Trophoblast cell (in vitro differentiated cells and primary cell): ENCODE results near the gene RSKR.

Experiments
- DNase-seq, 2 donors: peaks; one replicate each; pipeline ENCODE4 v3.0.0-alpha.2; 2016
- H2AFZ ChIP-seq: 2 replicates; pipeline ENCODE4 v1.6.1; 2013; ENCODE audit warnings: low read length, moderate library complexity, mild to moderate bottlenecking; ENCODE audit not compliant: insufficient read depth, poor library complexity
- H2AK5ac ChIP-seq: 2 replicates; pipeline ENCODE4 v1.6.1; 2013; ENCODE audit warnings: mild to moderate bottlenecking, low read length
- H2BK120ac ChIP-seq: 2 replicates; pipeline ENCODE4 v1.6.1; 2013; ENCODE audit warnings: low read length, mild to moderate bottlenecking, moderate library complexity; ENCODE audit not compliant: insufficient read depth, poor library complexity
- H2BK12ac ChIP-seq: 2 replicates; pipeline ENCODE4 v1.6.1; 2013; ENCODE audit warnings: mild to moderate bottlenecking, low read length, moderate library complexity
- H2BK5ac ChIP-seq: 2 replicates; pipeline ENCODE4 v1.6.1; 2013; ENCODE audit warnings: low read length, low read depth, moderate library complexity, mild to moderate bottlenecking; ENCODE audit not compliant: poor library complexity
- H3K14ac ChIP-seq: 2 replicates; pipeline ENCODE4 v1.6.1; 2013; ENCODE audit warnings: mild to moderate bottlenecking, low read length
- H3K18ac ChIP-seq: 2 replicates; pipeline ENCODE4 v1.6.1; 2013; ENCODE audit warnings: mild to moderate bottlenecking, low read length
- H3K23ac ChIP-seq: 2 replicates; pipeline ENCODE4 v1.6.1; 2013; ENCODE audit warnings: low read length
- H3K27ac ChIP-seq: 2 replicates; pipeline ENCODE4 v1.5.1; 2013; ENCODE audit warnings: low read depth, mild to moderate bottlenecking, inconsistent platforms, low read length, moderate library complexity
- H3K27me3 ChIP-seq: 2 replicates; pipeline ENCODE4 v1.6.1; 2013; ENCODE audit warnings: inconsistent platforms, mild to moderate bottlenecking, low read length, moderate library complexity; ENCODE audit not compliant: insufficient read depth
- H3K36me3 ChIP-seq, 2 experiments: 1 replicate in 1 of 2; 2 replicates in 1 of 2; pipeline ENCODE4 v1.6.1; 2013; ENCODE audit warnings: low read length in 2 of 2, mild to moderate bottlenecking in 2 of 2, moderate library complexity in 1 of 2; ENCODE audit not compliant: insufficient read depth in 2 of 2, control insufficient read depth in 1 of 2
- H3K4ac ChIP-seq: 2 replicates; pipeline ENCODE4 v1.6.1; 2013; ENCODE audit warnings: low read depth, mild to moderate bottlenecking, low read length, moderate library complexity
- H3K4me1 ChIP-seq, 2 experiments: 1 replicate in 1 of 2; 2 replicates in 1 of 2; pipeline ENCODE4 v1.6.1; 2013; ENCODE audit warnings: low read length in 2 of 2, mild to moderate bottlenecking in 2 of 2, moderate library complexity in 1 of 2; ENCODE audit not compliant: insufficient read depth in 2 of 2, control insufficient read depth in 1 of 2
- H3K4me2 ChIP-seq: 2 replicates; pipeline ENCODE4 v1.6.1; 2013; ENCODE audit warnings: inconsistent platforms, mild to moderate bottlenecking, low read length, moderate library complexity
- H3K4me3 ChIP-seq: 2 replicates; pipeline ENCODE4 v1.5.1; 2013; ENCODE audit warnings: mild to moderate bottlenecking, low read depth, low read length, inconsistent platforms
- H3K79me1 ChIP-seq: one replicate; pipeline ENCODE4 v1.6.1; 2013; ENCODE audit warnings: low read length
- H3K79me2 ChIP-seq: 2 replicates; pipeline ENCODE4 v1.6.1; 2013; ENCODE audit warnings: low read length, mild to moderate bottlenecking; ENCODE audit not compliant: control insufficient read depth, insufficient read depth, poor library complexity
- H3K9ac ChIP-seq: 2 replicates; pipeline ENCODE4 v1.6.1; 2013; ENCODE audit warnings: mild to moderate bottlenecking, low read length
- H3K9me3 ChIP-seq: 2 replicates; pipeline ENCODE4 v1.6.1; 2013; ENCODE audit warnings: low read depth, mild to moderate bottlenecking, control low read depth, inconsistent platforms, low read length; ENCODE audit not compliant: insufficient read depth
- H4K12ac ChIP-seq: 2 replicates; pipeline ENCODE4 v1.6.1; 2013; ENCODE audit warnings: low read depth, mild to moderate bottlenecking, low read length, moderate library complexity
- H4K8ac ChIP-seq: 2 replicates; pipeline ENCODE4 v1.6.1; 2013; ENCODE audit warnings: low read depth, mild to moderate bottlenecking, low read length, moderate library complexity
- H4K91ac ChIP-seq: one replicate; pipeline ENCODE4 v1.6.1; 2013; ENCODE audit warnings: low read depth, mild to moderate bottlenecking, low read length, moderate library complexity
- WGBS: extraction: QIAGEN DNeasy Blood & Tissue Kit; methylation state at CpG from one replicate; pipeline ENCODE4 v1.1.7; 2013; ENCODE audit warnings: missing lambda C conversion rate; ENCODE audit not compliant: insufficient read length, insufficient coverage; ENCODE audit errors: extremely low coverage; 5-methylcytosine and 5-hydroxymethylcytosine counted together

RSKR gene

GRCh38 chr17:28634206-28634865 lies 20.4 kb upstream of the RSKR start:
- H2BK12ac ChIP-seq: no peak overlapping the region
- peaks cover 53 to 80% of the 10 kb centered on the region in 2 experiments for H3K36me3 ChIP-seq
- no peak overlapping the region for H4K8ac ChIP-seq
- no peak overlapping the region for H3K4me3 ChIP-seq
- no peak overlapping the region for H2BK5ac ChIP-seq
- H3K27me3 ChIP-seq: no peaks in the 10 kb centered on the region
- peak overlapping the region; percentile 15 for H3K18ac ChIP-seq
- H3K4me1 ChIP-seq: no peaks in the 10 kb centered on the region
- DNase-seq: peak; percentile 67 to 90
- H3K9ac ChIP-seq: no peak overlapping the region
- no peak overlapping the region for H3K4me2 ChIP-seq
- H2AFZ ChIP-seq: no peak overlapping the region
- no CpG with 5 or more reads among the region's 14 CpGs for WGBS
- H3K23ac ChIP-seq: no peak overlapping the region
- H4K12ac ChIP-seq: no peak overlapping the region
- H3K9me3 ChIP-seq: no peaks in the 10 kb centered on the region
- H2BK120ac ChIP-seq: no peak overlapping the region
- no peaks in the 10 kb centered on the region for H3K79me2 ChIP-seq
- H3K14ac ChIP-seq: no peak overlapping the region
- H3K79me1 ChIP-seq: no peaks in the 10 kb centered on the region
- no peak overlapping the region for H3K27ac ChIP-seq
- H3K4ac ChIP-seq: no peak overlapping the region
- H2AK5ac ChIP-seq: no peak overlapping the region
- H4K91ac ChIP-seq: no peak overlapping the region

GRCh38 chr17:28626818-28627217 lies 12.8 kb upstream of the RSKR start:
- H3K79me2 ChIP-seq: no peaks in the 10 kb centered on the region
- H3K14ac ChIP-seq: no peak overlapping the region
- H3K4me3 ChIP-seq: no peak overlapping the region
- H2BK12ac ChIP-seq: no peak overlapping the region
- H4K8ac ChIP-seq: no peak overlapping the region
- H3K9me3 ChIP-seq: no peaks in the 10 kb centered on the region
- no peak overlapping the region for H3K4ac ChIP-seq
- no peak overlapping the region for H3K18ac ChIP-seq
- H3K79me1 ChIP-seq: no peaks in the 10 kb centered on the region
- no peak overlapping the region for H2BK120ac ChIP-seq
- WGBS: no CpG with 5 or more reads among the region's 4 CpGs
- no peak for DNase-seq
- no peak overlapping the region for H3K9ac ChIP-seq
- no peak overlapping the region for H2BK5ac ChIP-seq
- H3K27me3 ChIP-seq: no peaks in the 10 kb centered on the region
- no peak overlapping the region for H4K12ac ChIP-seq
- no peak overlapping the region for H3K27ac ChIP-seq
- no peaks in the 10 kb centered on the region for H3K4me1 ChIP-seq
- no peak overlapping the region for H3K23ac ChIP-seq
- peaks cover 26 to 56% of the 10 kb centered on the region in 2 experiments for H3K36me3 ChIP-seq
- no peak overlapping the region for H4K91ac ChIP-seq
- no peak overlapping the region for H3K4me2 ChIP-seq
- no peak overlapping the region for H2AK5ac ChIP-seq
- H2AFZ ChIP-seq: no peak overlapping the region

DNA sequence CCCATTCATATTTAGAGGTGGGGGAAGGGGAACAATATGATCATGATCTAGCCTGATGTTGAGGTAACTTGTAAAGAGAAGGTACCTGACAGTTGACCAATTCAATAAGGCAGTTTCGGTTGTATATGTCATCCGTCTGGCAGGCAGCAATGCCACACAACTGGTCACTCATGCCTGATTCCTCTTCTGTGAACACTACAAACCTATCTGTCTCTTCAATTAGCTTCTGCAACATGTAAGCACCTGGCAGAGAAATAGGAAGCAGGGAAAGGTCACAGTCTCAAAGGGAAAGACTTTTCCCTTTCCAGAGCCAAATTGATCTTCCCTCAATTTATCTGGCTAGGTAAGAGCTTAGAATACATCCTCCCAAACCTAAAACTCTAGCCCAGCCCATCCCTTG lies 10.2 kb upstream of the RSKR start:
- Histone ChIP-seq H3K9ac (no peak overlapping the region), H2AFZ (no peak overlapping the region), H4K12ac (no peak overlapping the region), H3K23ac (no peak overlapping the region), H3K79me1 (no peaks in the 10 kb centered on the region), H2BK12ac (no peak overlapping the region), H3K14ac (no peak overlapping the region), H4K8ac (no peak overlapping the region), H3K4ac (no peak overlapping the region), H2BK5ac (no peak overlapping the region), H3K4me1 (no peaks in the 10 kb centered on the region), H3K79me2 (no peaks in the 10 kb centered on the region), H4K91ac (no peak overlapping the region), H3K27ac (no peak overlapping the region), H3K36me3 (peaks cover 25 to 63% of the 10 kb centered on the region in 2 experiments), H2BK120ac (no peak overlapping the region), H2AK5ac (no peak overlapping the region), H3K9me3 (no peaks in the 10 kb centered on the region), H3K4me2 (no peak overlapping the region), H3K27me3 (no peaks in the 10 kb centered on the region), H3K4me3 (no peak overlapping the region), H3K18ac (no peak overlapping the region)
- WGBS: no CpG with 5 or more reads among the region's 2 CpGs
- no peak for DNase-seq

GRCh38 chr17:28623696-28624095 lies 9.7 kb upstream of the RSKR start:
- no peak overlapping the region for H3K18ac ChIP-seq
- H3K36me3 ChIP-seq: peaks cover 27 to 66% of the 10 kb centered on the region in 2 experiments

More at GRCh38 chr17:28623696-28624095, 9.7 kb upstream of the RSKR start:
- Histone ChIP-seq H3K4ac (no peak overlapping the region), H3K14ac (no peak overlapping the region), H3K4me1 (no peaks in the 10 kb centered on the region), H3K27me3 (no peaks in the 10 kb centered on the region), H2BK12ac (no peak overlapping the region), H3K27ac (no peak overlapping the region), H4K91ac (no peak overlapping the region), H2AFZ (no peak overlapping the region), H2BK5ac (no peak overlapping the region), H4K8ac (no peak overlapping the region), H3K79me1 (no peaks in the 10 kb centered on the region), H2BK120ac (no peak overlapping the region), H3K23ac (no peak overlapping the region), H2AK5ac (no peak overlapping the region), H3K4me2 (no peak overlapping the region), H3K4me3 (no peak overlapping the region), H3K9me3 (no peaks in the 10 kb centered on the region), H4K12ac (no peak overlapping the region), H3K79me2 (no peaks in the 10 kb centered on the region), H3K9ac (no peak overlapping the region)
- WGBS: no CpG with 5 or more reads among the region's 4 CpGs
- DNase-seq: no peak
